ENCODE data around the gene ACOX3. TPM values are rescaled to one million over a fixed set of nuclear protein-coding genes. Genes with fewer than 3 reads are reported as not detected.

ACOX3 gene
- total RNA-seq, 4 donors from 2014 or later, result 42.3 to 86.2 (median 50.3) TPM

GRCh38 chr4:8446122-8446521 lies 5.6 kb upstream of the ACOX3 start:
- Histone ChIP-seq H3K36me3 (peaks cover 3 to 68% (median 6%) of the 10 kb centered on the region in 3 donors), H3K4me1 (peaks cover 7 to 40% (median 25%) of the 10 kb centered on the region in 3 donors), H3K9me3 (no peaks in the 10 kb centered on the region), H3K27ac (no peak overlapping the region), H3K4me3 (no peak overlapping the region), H3K27me3 (no peaks in the 10 kb centered on the region)
- TF ChIP-seq CTCF (IDR thresholded peaks at IDR 0.05) (no peak), POLR2A (IDR thresholded peaks at IDR 0.05) (no peak)
- intact Hi-C loops (cut with DNase I), result no loop called here
- DNase-seq, result no peak
- WGBS, 2 donors, result 64 to 76% methylated on average over 3 of the region's 3 CpGs

- TF ChIP-seq CTCF (IDR thresholded peaks at IDR 0.05) (no peak), POLR2A (IDR thresholded peaks at IDR 0.05) (no peak)
- WGBS, 2 donors, result 62 to 76% methylated on average over 5 to 6 of the region's 6 CpGs
- peaks cover 3 to 45% (median 6%) of the 10 kb centered on the region in 3 donors for H3K36me3 ChIP-seq
- H3K4me3 ChIP-seq, result no peak overlapping the region
- H3K27ac ChIP-seq, result no peak overlapping the region
- intact Hi-C loops (cut with DNase I), result no loop called here
- DNase-seq, result no peak
- H3K27me3 ChIP-seq, result no peaks in the 10 kb centered on the region
- peaks cover 7 to 47% (median 30%) of the 10 kb centered on the region in 3 donors for H3K4me1 ChIP-seq
- no peaks in the 10 kb centered on the region for H3K9me3 ChIP-seq
Observed at GRCh38 chr4:8443801-8444200, 3.3 kb upstream of the ACOX3 start.

- no peaks in the 10 kb centered on the region for H3K27me3 ChIP-seq
- H3K27ac ChIP-seq, result no peak overlapping the region
- peak overlapping the region in 2 of 4 donors; percentile 83 to 97 for H3K4me3 ChIP-seq
- no peaks in the 10 kb centered on the region for H3K9me3 ChIP-seq
- no peak for TF ChIP-seq CTCF (IDR thresholded peaks at IDR 0.05)
- TF ChIP-seq POLR2A (IDR thresholded peaks at IDR 0.05), result no peak
- H3K36me3 ChIP-seq, result peaks cover 2 to 35% (median 5%) of the 10 kb centered on the region in 3 donors
- no peak for DNase-seq
- intact Hi-C loops (cut with DNase I), result no loop called here
- peaks cover 7 to 58% (median 39%) of the 10 kb centered on the region in 3 donors for H3K4me1 ChIP-seq
- WGBS, 2 donors, result 78 to 82% methylated on average over 10 of the region's 10 CpGs
Observed at GRCh38 chr4:8442596-8443358, 2.3 kb upstream of the ACOX3 start.

GRCh38 chr4:8441499-8442091 lies 1.1 kb upstream of the ACOX3 start:
- peak overlapping the region; percentile 92 to 99 (median 96) for H3K27ac ChIP-seq
- no peak for DNase-seq
- peaks cover 13 to 70% (median 40%) of the 10 kb centered on the region in 3 donors for H3K4me1 ChIP-seq

More at GRCh38 chr4:8441499-8442091, 1.1 kb upstream of the ACOX3 start:
- no peaks in the 10 kb centered on the region for H3K27me3 ChIP-seq
- H3K36me3 ChIP-seq, result peaks cover 0 to 23% (median 0%) of the 10 kb centered on the region in 3 donors
- peak overlapping the region; percentile 77 to 97 (median 82) for H3K4me3 ChIP-seq
- WGBS, 2 donors, result 40 to 50% methylated on average over 17 of the region's 17 CpGs
- TF ChIP-seq CTCF (IDR thresholded peaks at IDR 0.05) (no peak), POLR2A (IDR thresholded peaks at IDR 0.05) (no peak)
- intact Hi-C loops (cut with DNase I), result no loop called here
- H3K9me3 ChIP-seq, result no peaks in the 10 kb centered on the region
